Endothelial cell (in vitro differentiated cells): ENCODE data around the gene TAOK3. TPM values are rescaled to one million over a fixed set of nuclear protein-coding genes. Genes with fewer than 3 reads are reported as not detected.
A peak's percentile ranks its signal among the peaks of the same experiment; 100 is the strongest.

Experiments
- DNase-seq: peaks from one replicate; pipeline ENCODE4 v3.0.0; 2021; ENCODE audit warnings: low spot score
- H3K27ac Mint-ChIP-seq: one replicate; pipeline ENCODE4 v1.8.0; 2021; ENCODE audit warnings: mixed read lengths, inconsistent platforms; ENCODE audit not compliant: unreplicated experiment
- H3K27me3 Mint-ChIP-seq: one replicate; pipeline ENCODE4 v1.8.0; 2021; ENCODE audit warnings: mild to moderate bottlenecking, moderate library complexity, mixed read lengths, inconsistent platforms; ENCODE audit not compliant: unreplicated experiment
- H3K36me3 Mint-ChIP-seq: one replicate; pipeline ENCODE4 v1.8.0; 2021; ENCODE audit warnings: mild to moderate bottlenecking, low read depth, mixed read lengths, inconsistent platforms; ENCODE audit not compliant: unreplicated experiment
- H3K4me1 Mint-ChIP-seq: one replicate; pipeline ENCODE4 v1.8.0; 2021; ENCODE audit warnings: mild to moderate bottlenecking, mixed read lengths, inconsistent platforms; ENCODE audit not compliant: unreplicated experiment
- H3K4me3 Mint-ChIP-seq: one replicate; pipeline ENCODE4 v1.8.0; 2021; ENCODE audit warnings: mild to moderate bottlenecking, mixed read lengths, inconsistent platforms; ENCODE audit not compliant: unreplicated experiment
- H3K9me3 Mint-ChIP-seq: one replicate; pipeline ENCODE4 v1.8.0; 2021; ENCODE audit warnings: mixed read lengths, inconsistent platforms; ENCODE audit not compliant: unreplicated experiment
- CTCF ChIP-seq: fragments of 200-600 bp; sonication (generic); IDR thresholded peaks from one replicate; pipeline ENCODE4 v1.5.0; 2021; ENCODE audit warnings: antibody characterized with exemption; ENCODE audit not compliant: unreplicated experiment
- total RNA-seq: library from RNA; stranded (reverse); fragmentation: NEBNext Ultra II Directional; extraction: Animal tissue kit (Norgen Biotek cat#: 25700); gene quantifications from one replicate; pipeline ENCODE4 v1.2.1, GENCODE V29; 2021; ENCODE audit not compliant: unreplicated experiment

TAOK3 gene
- total RNA-seq, 1 donor from 2014 or later: 16.5 TPM

GRCh38 chr12:118190266-118190665, 182.4 kb downstream of the TAOK3 start:
- TF ChIP-seq CTCF: no peak
- H3K27ac Mint-ChIP-seq: no peak overlapping the region
- no peak overlapping the region for H3K4me3 Mint-ChIP-seq
- no peak for DNase-seq
- H3K27me3 Mint-ChIP-seq: peaks cover 2% of the 10 kb centered on the region
- H3K36me3 Mint-ChIP-seq: no peaks in the 10 kb centered on the region
- no peaks in the 10 kb centered on the region for H3K9me3 Mint-ChIP-seq
- H3K4me1 Mint-ChIP-seq: peaks cover 13% of the 10 kb centered on the region

- H3K9me3 Mint-ChIP-seq: no peaks in the 10 kb centered on the region
- H3K27ac Mint-ChIP-seq: no peak overlapping the region
- no peaks in the 10 kb centered on the region for H3K36me3 Mint-ChIP-seq
- H3K27me3 Mint-ChIP-seq: peaks cover 2% of the 10 kb centered on the region
- DNase-seq: peak; percentile 11
- no peak overlapping the region for H3K4me3 Mint-ChIP-seq
- H3K4me1 Mint-ChIP-seq: peaks cover 13% of the 10 kb centered on the region
- TF ChIP-seq CTCF: no peak
Observed at GRCh38 chr12:118189741-118190191, 182.9 kb downstream of the TAOK3 start.

- H3K27me3 Mint-ChIP-seq: peaks cover 3% of the 10 kb centered on the region
- H3K27ac Mint-ChIP-seq: no peak overlapping the region
- DNase-seq: no peak
- no peaks in the 10 kb centered on the region for H3K9me3 Mint-ChIP-seq
- H3K4me3 Mint-ChIP-seq: no peak overlapping the region
- peaks cover 13% of the 10 kb centered on the region for H3K4me1 Mint-ChIP-seq
- no peaks in the 10 kb centered on the region for H3K36me3 Mint-ChIP-seq
- no peak for TF ChIP-seq CTCF
Observed at GRCh38 chr12:118188690-118189371, 183.9 kb downstream of the TAOK3 start.

GRCh38 chr12:118187751-118188435, 184.8 kb downstream of the TAOK3 start:
- no peak overlapping the region for H3K27ac Mint-ChIP-seq
- H3K4me1 Mint-ChIP-seq: peaks cover 13% of the 10 kb centered on the region
- no peaks in the 10 kb centered on the region for H3K36me3 Mint-ChIP-seq
- TF ChIP-seq CTCF: no peak
- H3K4me3 Mint-ChIP-seq: no peak overlapping the region
- H3K27me3 Mint-ChIP-seq: peaks cover 3% of the 10 kb centered on the region
- no peaks in the 10 kb centered on the region for H3K9me3 Mint-ChIP-seq
- no peak for DNase-seq
